ENCODE measurements around the gene DMXL2. TPM values are rescaled to one million over a fixed set of nuclear protein-coding genes. Genes with fewer than 3 reads are reported as not detected.
A peak's percentile ranks its signal among the peaks of the same experiment; 100 is the strongest.
"Not testable (repeated sequence)": the region's sequence is repeated elsewhere in the genome, so short reads cannot be mapped to it uniquely, and the experiment has no call there.

The DMXL2 gene
- total RNA-seq, 1 donor from 2014 or later = 55.2 TPM

DNA sequence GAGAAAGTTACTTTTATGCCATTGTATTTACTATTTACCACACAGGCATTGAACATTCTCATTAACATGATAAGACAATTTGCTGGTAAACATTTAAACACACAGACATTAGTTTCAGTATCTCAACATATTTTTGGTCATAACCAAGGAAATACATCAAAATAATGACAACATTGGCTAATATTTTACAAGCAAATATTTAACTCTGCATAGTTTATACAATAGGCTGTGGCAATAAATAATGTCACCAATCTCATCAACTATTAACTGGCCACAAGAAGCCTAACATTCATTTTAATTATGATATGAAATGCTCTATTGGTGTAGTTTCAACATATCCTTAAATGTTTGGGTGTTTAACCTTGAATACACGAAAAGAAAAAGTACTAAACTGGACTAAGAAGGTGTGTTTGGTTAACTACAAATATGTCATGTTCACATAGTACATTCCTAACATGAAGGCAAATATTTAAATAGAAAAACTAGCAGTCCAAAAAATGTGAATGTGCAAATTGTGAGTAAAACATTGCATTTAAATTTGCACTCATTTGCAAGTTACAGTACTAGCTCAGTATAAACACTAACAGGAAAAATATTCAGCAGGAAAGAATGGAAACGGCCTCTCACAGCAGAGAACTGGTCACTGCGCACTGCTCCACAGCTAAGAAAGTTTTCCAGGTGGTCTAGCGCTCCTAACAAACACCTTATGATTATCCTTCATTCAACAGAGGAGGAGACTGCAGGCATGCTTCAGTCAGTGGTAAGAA lies 174.5 kb downstream of the DMXL2 start:
- Histone ChIP-seq H3K9me3 (no peaks in the 10 kb centered on the region), H3K4me3 (no peak overlapping the region), H3K27me3 (no peaks in the 10 kb centered on the region), H3K27ac (no peak overlapping the region), H3K4me1 (no peaks in the 10 kb centered on the region), H3K36me3 (peaks cover 46% of the 10 kb centered on the region)
- ATAC-seq (no peak), DNase-seq (no peak)
- intact Hi-C loops (cut with DNase I) = no loop called here
- TF ChIP-seq, protein P1, sequence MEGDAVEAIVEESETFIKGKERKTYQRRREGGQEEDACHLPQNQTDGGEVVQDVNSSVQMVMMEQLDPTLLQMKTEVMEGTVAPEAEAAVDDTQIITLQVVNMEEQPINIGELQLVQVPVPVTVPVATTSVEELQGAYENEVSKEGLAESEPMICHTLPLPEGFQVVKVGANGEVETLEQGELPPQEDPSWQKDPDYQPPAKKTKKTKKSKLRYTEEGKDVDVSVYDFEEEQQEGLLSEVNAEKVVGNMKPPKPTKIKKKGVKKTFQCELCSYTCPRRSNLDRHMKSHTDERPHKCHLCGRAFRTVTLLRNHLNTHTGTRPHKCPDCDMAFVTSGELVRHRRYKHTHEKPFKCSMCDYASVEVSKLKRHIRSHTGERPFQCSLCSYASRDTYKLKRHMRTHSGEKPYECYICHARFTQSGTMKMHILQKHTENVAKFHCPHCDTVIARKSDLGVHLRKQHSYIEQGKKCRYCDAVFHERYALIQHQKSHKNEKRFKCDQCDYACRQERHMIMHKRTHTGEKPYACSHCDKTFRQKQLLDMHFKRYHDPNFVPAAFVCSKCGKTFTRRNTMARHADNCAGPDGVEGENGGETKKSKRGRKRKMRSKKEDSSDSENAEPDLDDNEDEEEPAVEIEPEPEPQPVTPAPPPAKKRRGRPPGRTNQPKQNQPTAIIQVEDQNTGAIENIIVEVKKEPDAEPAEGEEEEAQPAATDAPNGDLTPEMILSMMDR (IDR thresholded peaks at IDR 0.05) = no peak

DNA sequence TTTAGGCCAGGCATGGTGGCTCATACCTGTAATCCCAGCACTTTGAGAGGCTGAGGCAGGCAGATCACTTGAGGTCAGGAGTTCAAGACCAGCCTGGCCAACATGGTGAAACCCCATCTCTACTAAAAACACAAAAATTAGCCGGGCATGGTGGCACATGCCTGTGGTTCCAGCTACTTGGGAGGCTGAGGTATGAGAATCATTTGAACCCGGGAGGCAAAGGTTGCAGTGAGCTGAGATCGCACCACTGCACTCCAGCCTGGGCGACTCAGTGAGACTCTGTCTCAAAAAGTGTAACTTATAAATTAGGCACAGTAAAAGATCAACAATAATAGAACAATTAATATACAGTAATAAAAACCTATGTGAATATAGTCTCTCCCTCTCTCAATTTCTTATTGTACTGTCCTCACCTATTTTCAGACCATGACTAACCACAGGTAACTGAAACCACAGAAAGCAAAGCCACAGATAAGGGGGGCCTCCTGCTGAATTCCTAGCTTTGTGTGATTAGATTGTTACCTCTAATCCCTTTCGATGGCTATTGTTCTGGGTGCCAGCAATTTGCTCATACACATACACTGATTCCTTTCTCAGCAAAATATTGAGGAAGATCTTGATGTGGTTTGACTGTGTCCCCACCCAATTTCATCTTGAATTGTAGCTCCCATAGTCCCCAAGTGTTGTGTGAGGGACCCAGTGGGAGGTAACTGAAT lies 176.4 kb downstream of the DMXL2 start:
- intact Hi-C loops (cut with DNase I) = not testable (repeated sequence)

DNA sequence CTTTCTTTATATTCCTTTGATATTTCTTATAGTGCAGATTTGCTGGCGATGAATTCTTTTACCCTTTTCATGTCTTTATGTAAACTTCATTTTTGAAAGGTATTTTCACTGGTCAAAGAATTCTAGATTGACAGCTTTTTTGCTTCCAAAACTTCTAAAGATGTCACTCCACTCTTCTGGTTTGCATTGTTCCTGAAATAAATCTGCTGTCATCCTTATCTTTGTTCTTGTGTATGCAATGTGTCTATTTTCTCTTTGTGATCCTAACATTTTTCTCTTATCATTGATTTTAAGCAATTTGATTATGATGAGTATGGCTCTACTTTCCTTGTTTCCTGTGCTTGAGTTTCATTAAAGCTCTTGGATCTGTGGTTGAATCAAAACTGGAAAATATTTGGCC lies 177.8 kb downstream of the DMXL2 start:
- intact Hi-C loops (cut with DNase I) = no loop called here
- Histone ChIP-seq H3K27ac (no peak overlapping the region), H3K9me3 (no peaks in the 10 kb centered on the region), H3K36me3 (peaks cover 18% of the 10 kb centered on the region), H3K4me3 (no peak overlapping the region), H3K4me1 (no peaks in the 10 kb centered on the region), H3K27me3 (no peaks in the 10 kb centered on the region)
- DNase-seq (no peak), ATAC-seq (no peak)
- TF ChIP-seq, protein P1 (IDR thresholded peaks at IDR 0.05) = no peak

More for the DNA sequence above, 176.4 kb downstream of the DMXL2 start:
- not testable (repeated sequence) for H3K4me3 ChIP-seq, H3K27me3 ChIP-seq, DNase-seq, H3K27ac ChIP-seq, ATAC-seq, H3K4me1 ChIP-seq, H3K9me3 ChIP-seq
- peaks cover 31% of the 10 kb centered on the region for H3K36me3 ChIP-seq

DNA sequence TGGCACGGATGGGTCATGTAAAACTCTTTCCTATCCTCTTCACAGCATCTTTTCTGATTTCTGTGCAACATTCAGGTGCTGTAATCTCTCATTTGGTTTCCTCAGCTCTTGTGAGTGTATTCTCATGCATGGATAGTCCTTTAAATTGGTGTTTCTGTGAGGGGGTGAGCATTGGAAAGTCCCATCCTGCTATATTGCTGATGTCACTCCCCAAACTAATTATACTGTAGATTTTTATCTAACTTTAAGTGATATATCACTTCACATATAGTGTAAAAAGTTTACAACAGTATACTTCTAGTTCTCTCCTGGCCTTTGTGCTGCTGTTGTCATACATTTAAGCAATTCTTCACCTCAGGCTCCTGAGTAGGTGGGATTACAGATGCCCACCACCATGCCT lies 178.5 kb downstream of the DMXL2 start:
- TF ChIP-seq, protein P1 (IDR thresholded peaks at IDR 0.05) = no peak
- H3K27me3 ChIP-seq = no peaks in the 10 kb centered on the region
- no peak for ATAC-seq
- H3K9me3 ChIP-seq = no peaks in the 10 kb centered on the region
- H3K27ac ChIP-seq = no peak overlapping the region
- peaks cover 11% of the 10 kb centered on the region for H3K36me3 ChIP-seq
- H3K4me3 ChIP-seq = no peak overlapping the region
- intact Hi-C loops (cut with DNase I) = no loop called here
- no peak for DNase-seq
- no peaks in the 10 kb centered on the region for H3K4me1 ChIP-seq

DNA sequence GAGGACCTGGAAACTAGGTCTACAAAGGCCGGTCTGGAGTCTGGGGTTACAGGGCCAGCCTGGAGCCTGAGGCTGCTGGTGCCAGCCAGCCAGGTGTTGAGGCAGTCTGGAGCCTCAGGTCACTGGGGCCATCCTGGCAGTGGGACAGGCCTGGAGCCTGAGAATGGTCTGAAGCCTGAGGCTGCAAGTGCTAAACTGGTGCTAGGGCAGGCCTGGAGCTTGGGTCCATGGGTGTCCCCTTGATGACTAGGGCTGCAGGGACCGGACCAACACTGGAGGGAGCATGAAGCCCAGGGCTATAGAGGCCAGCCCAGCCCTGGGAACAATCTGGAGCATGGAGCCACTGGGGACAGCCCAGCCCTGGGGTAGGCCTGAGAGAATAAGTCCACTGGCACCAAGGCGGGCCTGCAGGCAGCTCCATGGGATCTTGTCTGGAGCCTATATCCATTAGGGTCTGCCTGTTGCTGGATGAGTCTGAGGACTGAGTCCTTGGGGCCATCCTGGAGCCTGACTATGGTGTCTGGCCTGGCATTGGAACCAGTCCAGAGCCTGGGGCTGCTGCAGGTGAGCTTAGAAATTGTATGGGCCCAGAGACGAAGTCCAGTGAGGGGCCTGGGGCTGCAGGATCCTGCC lies 179.2 kb downstream of the DMXL2 start:
- TF ChIP-seq, protein P1 (IDR thresholded peaks at IDR 0.05) = no peak
- H3K9me3 ChIP-seq = no peaks in the 10 kb centered on the region
- no peaks in the 10 kb centered on the region for H3K4me1 ChIP-seq
- no peak for DNase-seq
- H3K36me3 ChIP-seq = peaks cover 4% of the 10 kb centered on the region
- H3K27me3 ChIP-seq = no peaks in the 10 kb centered on the region
- no peak overlapping the region for H3K4me3 ChIP-seq
- no peak overlapping the region for H3K27ac ChIP-seq
- ATAC-seq = peak; percentile 45
- intact Hi-C loops (cut with DNase I) = no loop called here

DNA sequence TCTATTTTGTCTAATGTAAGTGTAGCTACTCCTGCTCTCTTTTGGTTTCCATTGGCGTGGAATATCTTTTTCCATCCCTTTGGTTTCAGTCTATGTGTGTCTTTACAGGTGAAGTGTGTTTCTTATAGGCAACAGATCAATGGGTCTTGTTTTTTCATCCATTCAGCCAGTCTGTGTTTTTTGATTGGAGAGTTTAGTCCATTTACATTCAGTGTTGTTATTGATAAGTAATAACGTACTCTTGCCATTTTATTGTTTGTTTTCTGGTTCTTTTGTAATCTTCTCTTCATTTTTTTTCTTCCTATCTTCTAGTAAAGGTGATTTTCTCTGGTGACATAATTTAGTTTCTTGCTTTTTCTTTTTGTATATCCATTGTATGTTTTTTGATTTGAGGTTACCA lies 184.0 kb downstream of the DMXL2 start:
- H3K9me3 ChIP-seq = no peaks in the 10 kb centered on the region
- no peaks in the 10 kb centered on the region for H3K27me3 ChIP-seq
- TF ChIP-seq, protein P1 (IDR thresholded peaks at IDR 0.05) = no peak
- H3K4me1 ChIP-seq = no peaks in the 10 kb centered on the region
- intact Hi-C loops (cut with DNase I) = no loop called here
- no peak for DNase-seq
- no peak overlapping the region for H3K27ac ChIP-seq
- no peak overlapping the region for H3K4me3 ChIP-seq
- H3K36me3 ChIP-seq = no peaks in the 10 kb centered on the region
- no peak for ATAC-seq

Measured in upper lobe of right lung (tissue), 1 donor.